HPDE6-E6E7 (cell line): ENCODE results near the gene DPYSL5.

ENCODE experiments used
- DNase-seq: peaks from one replicate; pipeline ENCODE4 v3.0.0; 2011; ENCODE audit warnings: missing footprints; ENCODE audit errors: extremely low spot score

Gene DPYSL5

GRCh38 chr2:26968001-26968400 is 120.1 kb downstream of the DPYSL5 start:
- no peak for DNase-seq

GRCh38 chr2:26969077-26969844 is 121.3 kb downstream of the DPYSL5 start:
- DNase-seq, result no peak

GRCh38 chr2:26970244-26970927 is 122.5 kb downstream of the DPYSL5 start, which contains the start of gene MAPRE3:
MAPRE3 (plus strand) TSS chr2:26970637; CDS start chr2:27022219, 51,582 bp downstream.
- peak; percentile 91 for DNase-seq

- DNase-seq, result no peak
Measured at GRCh38 chr2:26970928-26971627, 123.1 kb downstream of the DPYSL5 start.

- DNase-seq, result no peak
Measured at GRCh38 chr2:26971911-26972786, 124.2 kb downstream of the DPYSL5 start.

- no peak for DNase-seq
Measured at GRCh38 chr2:26974352-26974751, 126.4 kb downstream of the DPYSL5 start.

- no peak for DNase-seq
Measured at GRCh38 chr2:26975102-26975501, 127.2 kb downstream of the DPYSL5 start.

GRCh38 chr2:26975656-26976055 is 127.7 kb downstream of the DPYSL5 start:
- no peak for DNase-seq

GRCh38 chr2:26976237-26976636 is 128.3 kb downstream of the DPYSL5 start:
- DNase-seq, result no peak

GRCh38 chr2:26977012-26977411 is 129.1 kb downstream of the DPYSL5 start:
- DNase-seq, result no peak

- no peak for DNase-seq
Measured at GRCh38 chr2:26978061-26978596, 130.2 kb downstream of the DPYSL5 start.

GRCh38 chr2:26979741-26980140 is 131.8 kb downstream of the DPYSL5 start:
- DNase-seq, result no peak

- no peak for DNase-seq
Measured at GRCh38 chr2:26980971-26981370, 133.0 kb downstream of the DPYSL5 start.

- DNase-seq, result peak; percentile 64
Measured at GRCh38 chr2:26982102-26982742, 134.3 kb downstream of the DPYSL5 start.

GRCh38 chr2:26983746-26984145 is 135.8 kb downstream of the DPYSL5 start:
- no peak for DNase-seq

GRCh38 chr2:26985807-26986206 is 137.9 kb downstream of the DPYSL5 start:
- no peak for DNase-seq

- DNase-seq, result no peak
Measured at GRCh38 chr2:26986576-26986975, 138.6 kb downstream of the DPYSL5 start.

GRCh38 chr2:26988058-26988860 is 140.3 kb downstream of the DPYSL5 start:
- no peak for DNase-seq

GRCh38 chr2:26989156-26989555 is 141.2 kb downstream of the DPYSL5 start:
- no peak for DNase-seq

GRCh38 chr2:26991717-26992116 is 143.8 kb downstream of the DPYSL5 start:
- DNase-seq, result no peak
